HG02678 (cell line): ENCODE results near the gene DNMT3A.

Experiments
- ATAC-seq: cut with Tn5 transposase; IDR thresholded peaks from one replicate; pipeline ENCODE4 v1.9.1; 2021; ENCODE audit warnings: mild to moderate bottlenecking, moderate library complexity; ENCODE audit not compliant: unreplicated experiment

Gene DNMT3A

GRCh38 chr2:25373269-25373981 lies 31.7 kb upstream of the DNMT3A start:
- no peak for ATAC-seq

- ATAC-seq: no peak
Observed at GRCh38 chr2:25372405-25373268, 30.9 kb upstream of the DNMT3A start.

- ATAC-seq: no peak
Observed at GRCh38 chr2:25371253-25372241, 29.8 kb upstream of the DNMT3A start.

- no peak for ATAC-seq
Observed at GRCh38 chr2:25369876-25370275, 28.2 kb upstream of the DNMT3A start.

DNA sequence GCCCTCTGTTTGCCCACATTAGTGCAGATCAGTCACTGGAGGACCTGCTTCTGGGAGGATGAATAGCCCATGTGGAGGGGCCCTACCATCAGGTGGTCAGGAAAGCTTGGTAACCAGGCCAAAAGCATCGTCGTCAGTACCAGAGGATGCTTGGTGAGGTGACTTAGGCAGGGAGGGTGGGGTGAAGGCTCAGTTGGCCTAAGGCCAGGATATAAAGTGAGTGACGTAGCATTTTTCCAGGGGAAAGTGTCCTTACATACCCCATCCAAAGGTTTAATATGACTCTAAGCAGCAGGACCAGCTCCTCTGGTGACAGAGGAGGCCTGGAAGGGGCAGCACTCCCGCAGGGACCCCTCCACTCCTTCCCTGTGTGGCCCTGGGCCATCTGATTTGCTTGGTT lies 27.7 kb upstream of the DNMT3A start:
- no peak for ATAC-seq

DNA sequence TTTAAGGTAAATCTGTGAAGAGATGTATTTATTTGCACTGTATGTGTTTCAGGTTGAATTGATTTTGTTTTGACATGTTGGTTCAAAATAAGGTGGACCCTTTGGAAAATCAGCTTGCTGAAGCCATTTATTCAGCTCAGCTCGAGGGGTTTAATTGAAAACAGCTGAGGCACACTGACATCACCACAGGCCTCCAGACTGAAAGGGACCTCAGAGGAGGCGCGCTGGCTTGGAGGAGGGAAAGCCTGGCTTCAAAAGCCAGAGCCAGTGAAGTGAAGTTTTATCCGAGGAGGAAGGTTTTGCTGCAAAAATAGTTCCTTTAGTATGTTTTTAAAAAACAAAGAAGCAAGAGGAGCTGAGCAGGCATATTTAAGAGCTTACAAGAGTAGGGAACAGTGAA lies 26.9 kb upstream of the DNMT3A start:
- no peak for ATAC-seq

DNA sequence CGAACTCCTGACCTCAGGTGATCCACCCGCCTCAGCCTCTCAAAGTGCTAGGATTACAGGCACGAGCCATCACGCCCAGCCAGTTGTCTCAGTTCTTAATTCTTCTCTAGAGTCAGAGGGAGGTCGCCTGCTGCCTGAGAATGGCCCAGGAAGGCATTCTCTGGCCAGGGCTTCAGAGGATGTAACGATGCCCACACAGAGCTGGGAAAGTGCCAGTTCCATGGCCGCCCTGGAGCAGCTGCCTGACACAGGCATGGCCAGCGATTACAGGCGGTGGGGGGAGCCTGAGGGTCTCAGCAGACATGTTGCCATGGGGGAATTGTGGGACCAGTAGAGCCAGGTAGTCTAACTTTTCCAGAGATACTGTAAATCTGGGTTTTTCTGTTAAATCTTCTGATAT lies 25.6 kb upstream of the DNMT3A start:
- no peak for ATAC-seq

GRCh38 chr2:25366629-25367028 lies 24.9 kb upstream of the DNMT3A start:
- ATAC-seq: no peak

DNA sequence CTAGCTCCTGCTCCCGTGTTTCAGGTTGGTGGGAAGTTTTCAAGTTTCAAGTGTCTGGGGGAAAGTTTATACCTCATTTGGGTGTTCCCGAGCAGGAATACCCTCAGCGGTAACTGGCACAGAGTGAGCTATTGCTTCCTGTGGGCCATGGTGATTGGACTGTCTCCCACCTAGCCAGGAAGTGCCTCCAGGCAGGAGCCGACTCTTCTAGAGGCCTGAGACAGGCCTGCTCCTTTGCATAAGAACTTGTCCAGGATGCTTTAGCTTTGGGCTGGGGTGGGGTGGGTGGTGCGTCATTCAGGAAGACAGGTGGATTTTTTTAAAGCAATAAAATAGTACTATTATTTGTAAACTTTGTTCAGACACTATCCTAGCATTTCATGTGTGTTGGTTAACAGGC lies 23.5 kb upstream of the DNMT3A start:
- no peak for ATAC-seq

DNA sequence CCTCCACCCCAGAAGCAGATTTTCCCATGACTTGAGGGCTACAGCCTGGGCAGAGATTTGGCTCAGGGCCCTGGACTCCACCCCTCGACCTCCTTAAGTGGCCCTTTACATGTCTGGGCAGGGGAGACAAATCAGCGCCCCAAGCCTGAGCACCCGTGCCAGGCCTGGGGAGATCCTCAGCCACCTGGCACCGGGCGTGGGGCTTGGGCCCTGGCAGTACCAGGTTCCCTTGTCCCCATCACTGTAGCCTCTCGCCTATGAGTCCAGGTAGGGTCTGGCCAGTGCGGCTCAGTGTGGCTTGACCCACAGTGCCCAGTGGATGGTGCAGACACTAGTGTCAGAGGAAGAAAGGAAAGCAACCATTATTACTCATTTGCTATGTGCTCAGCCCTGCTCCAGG lies 22.0 kb upstream of the DNMT3A start:
- ATAC-seq: no peak

GRCh38 chr2:25362434-25363145 lies 20.9 kb upstream of the DNMT3A start:
- ATAC-seq: peak; percentile 68

DNA sequence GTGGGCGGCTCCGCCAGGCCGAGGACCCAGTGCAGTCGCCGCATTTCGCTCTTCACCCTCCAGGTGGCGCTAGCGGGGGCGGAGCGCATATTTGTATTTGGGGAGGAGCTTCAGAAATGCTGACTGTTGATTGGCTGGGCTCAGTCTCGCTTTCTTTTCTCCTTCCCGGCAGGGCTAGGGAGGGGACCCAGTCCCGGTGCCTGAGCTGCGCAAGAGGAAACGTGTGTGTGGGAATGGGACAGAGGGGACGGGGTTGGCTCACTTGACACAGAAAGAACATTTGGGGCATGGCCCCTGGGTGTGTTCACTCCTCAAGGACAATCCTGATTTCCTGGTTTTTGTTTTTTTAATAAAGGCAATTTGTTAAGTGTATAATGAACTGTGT lies 20.3 kb upstream of the DNMT3A start:
- ATAC-seq: peak; percentile 84

DNA sequence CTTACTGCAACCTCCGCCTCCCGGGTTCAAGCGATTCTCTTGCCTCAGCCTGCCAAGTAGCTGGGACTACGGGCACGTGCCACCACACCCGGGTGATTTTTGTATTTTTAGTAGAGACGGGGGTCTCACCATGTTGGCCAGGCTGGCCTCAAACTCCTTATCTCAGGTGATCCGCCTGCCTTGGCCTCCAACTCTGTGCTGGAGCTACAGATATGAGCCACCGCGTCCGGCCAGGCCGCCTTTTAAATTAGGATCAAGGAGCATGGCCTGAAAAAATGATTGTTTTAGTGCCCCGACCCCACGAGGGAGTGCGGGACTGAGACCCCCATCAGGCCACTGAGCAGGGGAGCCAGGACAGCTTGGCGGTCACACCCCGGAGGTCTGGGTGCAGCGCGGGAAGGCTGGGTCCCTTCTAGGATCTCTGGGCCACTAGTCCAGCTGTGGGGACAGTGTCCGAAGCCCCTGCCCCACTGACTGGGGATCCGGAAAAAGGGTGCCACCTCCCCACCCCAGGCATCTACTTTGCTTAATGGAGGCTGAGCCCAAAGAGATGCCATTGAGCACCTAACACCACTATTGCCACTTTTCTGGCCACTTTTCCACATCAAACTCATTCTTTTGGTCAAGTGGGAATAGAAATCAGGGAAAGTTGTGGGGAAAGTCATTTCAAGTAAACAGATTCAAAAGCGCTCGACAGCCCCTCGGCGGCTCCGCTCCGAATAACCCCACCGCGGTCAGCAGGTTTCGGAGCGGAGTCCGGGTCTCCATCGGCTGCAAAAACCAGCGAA lies 19.7 kb upstream of the DNMT3A start:
- no peak for ATAC-seq

DNA sequence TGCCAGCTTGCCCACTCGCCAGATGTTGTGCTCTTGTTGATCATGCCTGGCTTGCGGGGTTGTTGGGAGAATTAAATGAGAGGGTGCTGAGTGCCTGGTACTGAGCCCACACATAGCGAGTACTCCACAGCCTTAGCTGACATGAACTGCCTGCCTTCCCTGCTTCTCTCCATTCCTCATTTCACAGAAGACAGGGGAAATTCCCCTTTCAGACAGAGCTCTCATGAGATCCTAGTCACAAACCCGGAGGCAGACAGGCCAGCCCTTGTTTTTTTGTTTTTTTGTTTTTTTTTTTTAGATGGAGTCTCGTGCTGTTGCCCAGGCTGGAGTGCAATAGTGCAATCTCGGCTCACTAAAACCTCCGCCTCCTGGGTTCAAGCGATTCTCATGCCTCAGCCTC lies 17.1 kb upstream of the DNMT3A start:
- no peak for ATAC-seq

- no peak for ATAC-seq
Observed at GRCh38 chr2:25358249-25358815, 16.6 kb upstream of the DNMT3A start.

DNA sequence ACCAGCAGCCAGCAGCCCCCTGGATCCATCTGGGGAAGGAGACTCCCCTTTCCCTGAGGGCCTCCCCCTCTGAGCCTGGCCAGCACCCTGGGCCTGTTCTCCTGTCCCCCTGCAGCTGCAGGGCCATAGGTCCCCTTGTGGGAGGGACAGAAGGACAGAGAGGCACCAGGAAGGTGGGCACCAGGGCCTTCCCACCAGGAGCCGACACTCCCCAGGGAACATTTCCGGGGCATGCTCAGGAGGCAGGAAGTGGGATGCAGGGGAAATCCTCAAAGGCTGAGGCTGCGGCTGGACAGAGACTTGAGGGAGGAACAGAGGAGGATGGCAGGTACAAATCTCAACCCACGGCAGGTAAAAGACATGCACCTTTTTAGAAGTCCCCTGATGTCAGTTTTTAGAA lies 14.4 kb upstream of the DNMT3A start:
- no peak for ATAC-seq

DNA sequence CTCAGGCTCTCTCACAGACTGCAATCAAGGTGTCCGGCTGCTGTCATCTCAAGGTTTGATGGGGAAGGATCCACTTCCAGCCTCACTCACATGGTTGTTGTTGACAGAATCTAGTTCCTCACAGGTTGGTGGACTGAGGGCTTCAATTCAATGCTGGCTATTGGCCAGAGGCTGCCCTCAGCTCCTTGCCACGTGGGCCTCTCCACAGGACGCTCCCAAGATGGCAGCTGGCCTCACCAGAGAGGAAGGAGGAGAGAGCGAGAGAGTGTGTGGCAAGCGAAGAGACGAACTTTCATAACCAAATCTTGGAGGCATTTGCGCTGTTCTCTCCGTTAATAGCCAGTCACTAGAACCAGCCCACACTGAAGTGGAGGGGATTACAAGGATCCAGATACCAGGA lies 13.5 kb upstream of the DNMT3A start:
- no peak for ATAC-seq

GRCh38 chr2:25354116-25354515 lies 12.4 kb upstream of the DNMT3A start:
- no peak for ATAC-seq

GRCh38 chr2:25349397-25349796 lies 7.7 kb upstream of the DNMT3A start:
- no peak for ATAC-seq
